A549 (cell line): ENCODE results near the gene ARPC1A.

ENCODE experiments used
- BCL3 ChIP-seq: fragments of >200 bp; sonication (Bioruptor Twin); formaldehyde crosslinking; IDR thresholded peaks from 3 replicates; pipeline ENCODE4 v1.6.1; 2016
- BHLHE40 ChIP-seq: IDR thresholded peaks from 2 replicates; pipeline ENCODE4 v1.6.1; 2012; ENCODE audit warnings: low read depth, low read length, inconsistent platforms
- CHD2 ChIP-seq: fragments of 150-350 bp; IDR thresholded peaks from 2 replicates; pipeline ENCODE4 v1.6.1; 2014; ENCODE audit warnings: low read length; ENCODE audit not compliant: partially characterized antibody
- ELK1 ChIP-seq: fragments of 150-350 bp; IDR thresholded peaks from 2 replicates; pipeline ENCODE4 v1.6.1; 2014; ENCODE audit warnings: low read depth, mild to moderate bottlenecking, low read length
- EP300 ChIP-seq, 2 experiments: fragments of >200 bp; sonication (Bioruptor Twin); formaldehyde crosslinking; IDR thresholded peaks; 2 replicates in 1 of 2; 3 replicates in 1 of 2; pipeline ENCODE4 v1.6.1; 2016 to 2017
- HDAC2 ChIP-seq: fragments of 200-600 bp; sonication (generic); IDR thresholded peaks from 2 replicates; pipeline ENCODE4 v1.6.1; 2016
- KDM1A ChIP-seq: fragments of 200-600 bp; sonication (generic); IDR thresholded peaks from 2 replicates; pipeline ENCODE4 v1.6.1; 2016; ENCODE audit warnings: low read depth, mild to moderate bottlenecking
- POLR2A ChIP-seq: IDR thresholded peaks from 2 replicates; pipeline ENCODE4 v1.6.1; 2012; ENCODE audit warnings: mild to moderate bottlenecking, low read length
- RAD21 ChIP-seq, 2 experiments: fragments of >200 bp in 1 of 2; sonication (Bioruptor Twin) in 1 of 2; formaldehyde crosslinking in 1 of 2; IDR thresholded peaks in 1 of 2; conservative IDR thresholded peaks in 1 of 2; 2 replicates in 1 of 2; 3 replicates in 1 of 2; pipeline ENCODE4 v1.6.1; 2012 to 2018; ENCODE audit warnings: inconsistent platforms in 1 of 2
- TF ChIP-seq, protein P1 (sequence below): fragments of >200 bp; sonication (Bioruptor Twin); formaldehyde crosslinking; IDR thresholded peaks from 3 replicates; pipeline ENCODE4 v1.5.1; 2016

GRCh38 chr7:99331002-99331401 lies 5.3 kb downstream of the ARPC1A start:
- TF ChIP-seq HDAC2 (no peak), RAD21 (conservative IDR thresholded peaks at IDR 0.05 in 1 of 2, IDR thresholded peaks at IDR 0.05 in 1 of 2) (no peak), CHD2 (no peak), BCL3 (no peak), KDM1A (no peak), ELK1 (no peak), BHLHE40 (no peak), POLR2A (no peak), EP300 (IDR thresholded peaks at IDR 0.05) (no peak)
- TF ChIP-seq, protein P1, sequence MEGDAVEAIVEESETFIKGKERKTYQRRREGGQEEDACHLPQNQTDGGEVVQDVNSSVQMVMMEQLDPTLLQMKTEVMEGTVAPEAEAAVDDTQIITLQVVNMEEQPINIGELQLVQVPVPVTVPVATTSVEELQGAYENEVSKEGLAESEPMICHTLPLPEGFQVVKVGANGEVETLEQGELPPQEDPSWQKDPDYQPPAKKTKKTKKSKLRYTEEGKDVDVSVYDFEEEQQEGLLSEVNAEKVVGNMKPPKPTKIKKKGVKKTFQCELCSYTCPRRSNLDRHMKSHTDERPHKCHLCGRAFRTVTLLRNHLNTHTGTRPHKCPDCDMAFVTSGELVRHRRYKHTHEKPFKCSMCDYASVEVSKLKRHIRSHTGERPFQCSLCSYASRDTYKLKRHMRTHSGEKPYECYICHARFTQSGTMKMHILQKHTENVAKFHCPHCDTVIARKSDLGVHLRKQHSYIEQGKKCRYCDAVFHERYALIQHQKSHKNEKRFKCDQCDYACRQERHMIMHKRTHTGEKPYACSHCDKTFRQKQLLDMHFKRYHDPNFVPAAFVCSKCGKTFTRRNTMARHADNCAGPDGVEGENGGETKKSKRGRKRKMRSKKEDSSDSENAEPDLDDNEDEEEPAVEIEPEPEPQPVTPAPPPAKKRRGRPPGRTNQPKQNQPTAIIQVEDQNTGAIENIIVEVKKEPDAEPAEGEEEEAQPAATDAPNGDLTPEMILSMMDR: no peak
